Neuron (in vitro differentiated cells): ENCODE measurements around the gene CHN2.

Experiments used
- H2AFZ ChIP-seq: one replicate; pipeline ENCODE4 v1.6.1; 2013; ENCODE audit warnings: low read depth, mild to moderate bottlenecking, inconsistent platforms, low read length, moderate library complexity
- H3K27me3 ChIP-seq: one replicate; pipeline ENCODE4 v1.6.1; 2013; ENCODE audit warnings: low read length; ENCODE audit not compliant: insufficient read depth
- H3K36me3 ChIP-seq: one replicate; pipeline ENCODE4 v1.6.1; 2013; ENCODE audit warnings: low read length; ENCODE audit not compliant: insufficient read depth
- H3K4me1 ChIP-seq: one replicate; pipeline ENCODE4 v1.6.1; 2013; ENCODE audit warnings: low read length; ENCODE audit not compliant: insufficient read depth
- H3K4me3 ChIP-seq: 2 replicates; pipeline ENCODE4 v1.5.1; 2013; ENCODE audit warnings: mild to moderate bottlenecking, low read length, moderate library complexity
- H3K9me3 ChIP-seq: one replicate; pipeline ENCODE4 v1.6.1; 2013; ENCODE audit warnings: low read length

Gene CHN2

GRCh38 chr7:29480451-29480850 is 285.9 kb downstream of the CHN2 start:
- Histone ChIP-seq H3K4me1 (peaks cover 42% of the 10 kb centered on the region), H3K36me3 (no peaks in the 10 kb centered on the region), H3K9me3 (no peaks in the 10 kb centered on the region), H3K27me3 (no peaks in the 10 kb centered on the region), H2AFZ (peak overlapping the region; percentile 2), H3K4me3 (peak overlapping the region; percentile 42)

GRCh38 chr7:29480934-29481651 is 286.5 kb downstream of the CHN2 start:
- peaks cover 49% of the 10 kb centered on the region for H3K4me1 ChIP-seq
- no peaks in the 10 kb centered on the region for H3K27me3 ChIP-seq
- no peaks in the 10 kb centered on the region for H3K36me3 ChIP-seq
- peak overlapping the region; percentile 2 for H2AFZ ChIP-seq
- H3K9me3 ChIP-seq, result no peaks in the 10 kb centered on the region
- peak overlapping the region; percentile 42 for H3K4me3 ChIP-seq

GRCh38 chr7:29482056-29482455 is 287.5 kb downstream of the CHN2 start:
- Histone ChIP-seq H3K27me3 (no peaks in the 10 kb centered on the region), H3K4me3 (no peak overlapping the region), H3K4me1 (peaks cover 51% of the 10 kb centered on the region), H3K9me3 (no peaks in the 10 kb centered on the region), H2AFZ (no peak overlapping the region), H3K36me3 (no peaks in the 10 kb centered on the region)

- no peaks in the 10 kb centered on the region for H3K36me3 ChIP-seq
Observed at GRCh38 chr7:29483219-29484104, 288.9 kb downstream of the CHN2 start.

GRCh38 chr7:29484280-29484679 is 289.7 kb downstream of the CHN2 start:
- H3K4me3 ChIP-seq, result no peak overlapping the region
- H2AFZ ChIP-seq, result no peak overlapping the region
- peaks cover 41% of the 10 kb centered on the region for H3K4me1 ChIP-seq
- H3K27me3 ChIP-seq, result no peaks in the 10 kb centered on the region
- H3K9me3 ChIP-seq, result no peaks in the 10 kb centered on the region
- no peaks in the 10 kb centered on the region for H3K36me3 ChIP-seq

More at GRCh38 chr7:29483219-29484104, 288.9 kb downstream of the CHN2 start:
- H3K4me3 ChIP-seq, result no peak overlapping the region
- no peaks in the 10 kb centered on the region for H3K27me3 ChIP-seq
- H2AFZ ChIP-seq, result no peak overlapping the region
- H3K4me1 ChIP-seq, result peaks cover 49% of the 10 kb centered on the region
- H3K9me3 ChIP-seq, result no peaks in the 10 kb centered on the region

- H2AFZ ChIP-seq, result no peak overlapping the region
- H3K9me3 ChIP-seq, result no peaks in the 10 kb centered on the region
- no peak overlapping the region for H3K4me3 ChIP-seq
- H3K36me3 ChIP-seq, result no peaks in the 10 kb centered on the region
- peaks cover 30% of the 10 kb centered on the region for H3K4me1 ChIP-seq
- no peaks in the 10 kb centered on the region for H3K27me3 ChIP-seq
Observed at GRCh38 chr7:29485339-29486190, 291.0 kb downstream of the CHN2 start.

GRCh38 chr7:29486191-29486700 is 291.7 kb downstream of the CHN2 start:
- H3K9me3 ChIP-seq, result no peaks in the 10 kb centered on the region
- no peaks in the 10 kb centered on the region for H3K27me3 ChIP-seq
- no peak overlapping the region for H2AFZ ChIP-seq
- H3K4me3 ChIP-seq, result no peak overlapping the region
- peaks cover 23% of the 10 kb centered on the region for H3K4me1 ChIP-seq
- H3K36me3 ChIP-seq, result no peaks in the 10 kb centered on the region

GRCh38 chr7:29487424-29487823 is 292.8 kb downstream of the CHN2 start:
- H3K9me3 ChIP-seq, result no peaks in the 10 kb centered on the region
- no peaks in the 10 kb centered on the region for H3K27me3 ChIP-seq
- H3K4me3 ChIP-seq, result no peak overlapping the region
- H3K36me3 ChIP-seq, result no peaks in the 10 kb centered on the region
- H2AFZ ChIP-seq, result no peak overlapping the region
- H3K4me1 ChIP-seq, result peaks cover 13% of the 10 kb centered on the region

- Histone ChIP-seq H3K4me1 (peaks cover 12% of the 10 kb centered on the region), H2AFZ (no peak overlapping the region), H3K9me3 (no peaks in the 10 kb centered on the region), H3K4me3 (no peak overlapping the region), H3K27me3 (no peaks in the 10 kb centered on the region), H3K36me3 (no peaks in the 10 kb centered on the region)
Observed at GRCh38 chr7:29488203-29488970, 293.8 kb downstream of the CHN2 start.

GRCh38 chr7:29488977-29489376 is 294.4 kb downstream of the CHN2 start:
- no peaks in the 10 kb centered on the region for H3K36me3 ChIP-seq
- H3K9me3 ChIP-seq, result no peaks in the 10 kb centered on the region
- no peaks in the 10 kb centered on the region for H3K27me3 ChIP-seq
- no peak overlapping the region for H2AFZ ChIP-seq
- peaks cover 12% of the 10 kb centered on the region for H3K4me1 ChIP-seq
- no peak overlapping the region for H3K4me3 ChIP-seq

GRCh38 chr7:29490094-29490607 is 295.6 kb downstream of the CHN2 start:
- H3K4me1 ChIP-seq, result peaks cover 11% of the 10 kb centered on the region
- H2AFZ ChIP-seq, result no peak overlapping the region
- H3K9me3 ChIP-seq, result no peaks in the 10 kb centered on the region
- H3K27me3 ChIP-seq, result no peaks in the 10 kb centered on the region
- no peak overlapping the region for H3K4me3 ChIP-seq
- H3K36me3 ChIP-seq, result no peaks in the 10 kb centered on the region

GRCh38 chr7:29494350-29494749 is 299.8 kb downstream of the CHN2 start:
- Histone ChIP-seq H3K4me1 (no peaks in the 10 kb centered on the region), H3K27me3 (no peaks in the 10 kb centered on the region), H2AFZ (no peak overlapping the region), H3K9me3 (no peaks in the 10 kb centered on the region), H3K4me3 (no peak overlapping the region), H3K36me3 (no peaks in the 10 kb centered on the region)
